Measurements from ENCODE around the gene VASN.

- TF ChIP-seq, protein P1, sequence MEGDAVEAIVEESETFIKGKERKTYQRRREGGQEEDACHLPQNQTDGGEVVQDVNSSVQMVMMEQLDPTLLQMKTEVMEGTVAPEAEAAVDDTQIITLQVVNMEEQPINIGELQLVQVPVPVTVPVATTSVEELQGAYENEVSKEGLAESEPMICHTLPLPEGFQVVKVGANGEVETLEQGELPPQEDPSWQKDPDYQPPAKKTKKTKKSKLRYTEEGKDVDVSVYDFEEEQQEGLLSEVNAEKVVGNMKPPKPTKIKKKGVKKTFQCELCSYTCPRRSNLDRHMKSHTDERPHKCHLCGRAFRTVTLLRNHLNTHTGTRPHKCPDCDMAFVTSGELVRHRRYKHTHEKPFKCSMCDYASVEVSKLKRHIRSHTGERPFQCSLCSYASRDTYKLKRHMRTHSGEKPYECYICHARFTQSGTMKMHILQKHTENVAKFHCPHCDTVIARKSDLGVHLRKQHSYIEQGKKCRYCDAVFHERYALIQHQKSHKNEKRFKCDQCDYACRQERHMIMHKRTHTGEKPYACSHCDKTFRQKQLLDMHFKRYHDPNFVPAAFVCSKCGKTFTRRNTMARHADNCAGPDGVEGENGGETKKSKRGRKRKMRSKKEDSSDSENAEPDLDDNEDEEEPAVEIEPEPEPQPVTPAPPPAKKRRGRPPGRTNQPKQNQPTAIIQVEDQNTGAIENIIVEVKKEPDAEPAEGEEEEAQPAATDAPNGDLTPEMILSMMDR (IDR thresholded peaks at IDR 0.05) = no peak
- no peak for TF ChIP-seq POLR2A (IDR thresholded peaks at IDR 0.05)
Observed at GRCh38 chr16:4391631-4392381, 20.2 kb downstream of the VASN start.

Measured in body of pancreas (tissue), 4 donors.